Coronary artery (tissue), 2 donors: ENCODE measurements around the gene AUH.

Experiments used
- DNase-seq: peaks from one replicate; pipeline ENCODE4 v3.0.0-alpha.2; 2017; ENCODE audit warnings: low spot score
- H3K27ac ChIP-seq, 2 donors: fragments of 200-600 bp; sonication (generic); one replicate each; pipeline ENCODE4 v1.5.1; 2016 to 2019
- H3K4me3 ChIP-seq: fragments of 200-600 bp; sonication (generic); 2 replicates; pipeline ENCODE4 v1.5.1; 2016; ENCODE audit warnings: mild to moderate bottlenecking, moderate library complexity
- TF ChIP-seq, protein P1 (sequence below): fragments of 200-600 bp; sonication (generic); IDR thresholded peaks from one replicate; pipeline ENCODE4 v1.5.1; 2019; ENCODE audit warnings: antibody characterized with exemption

AUH gene

GRCh38 chr9:91245431-91246313, 116.0 kb downstream of the AUH start:
- no peak for DNase-seq
- TF ChIP-seq, protein P1, sequence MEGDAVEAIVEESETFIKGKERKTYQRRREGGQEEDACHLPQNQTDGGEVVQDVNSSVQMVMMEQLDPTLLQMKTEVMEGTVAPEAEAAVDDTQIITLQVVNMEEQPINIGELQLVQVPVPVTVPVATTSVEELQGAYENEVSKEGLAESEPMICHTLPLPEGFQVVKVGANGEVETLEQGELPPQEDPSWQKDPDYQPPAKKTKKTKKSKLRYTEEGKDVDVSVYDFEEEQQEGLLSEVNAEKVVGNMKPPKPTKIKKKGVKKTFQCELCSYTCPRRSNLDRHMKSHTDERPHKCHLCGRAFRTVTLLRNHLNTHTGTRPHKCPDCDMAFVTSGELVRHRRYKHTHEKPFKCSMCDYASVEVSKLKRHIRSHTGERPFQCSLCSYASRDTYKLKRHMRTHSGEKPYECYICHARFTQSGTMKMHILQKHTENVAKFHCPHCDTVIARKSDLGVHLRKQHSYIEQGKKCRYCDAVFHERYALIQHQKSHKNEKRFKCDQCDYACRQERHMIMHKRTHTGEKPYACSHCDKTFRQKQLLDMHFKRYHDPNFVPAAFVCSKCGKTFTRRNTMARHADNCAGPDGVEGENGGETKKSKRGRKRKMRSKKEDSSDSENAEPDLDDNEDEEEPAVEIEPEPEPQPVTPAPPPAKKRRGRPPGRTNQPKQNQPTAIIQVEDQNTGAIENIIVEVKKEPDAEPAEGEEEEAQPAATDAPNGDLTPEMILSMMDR: no peak
- Histone ChIP-seq H3K27ac (no peak overlapping the region), H3K4me3 (no peak overlapping the region)

GRCh38 chr9:91243029-91243428, 118.7 kb downstream of the AUH start:
- Histone ChIP-seq H3K27ac (no peak overlapping the region), H3K4me3 (no peak overlapping the region)
- DNase-seq: no peak
- TF ChIP-seq, protein P1: no peak

DNA sequence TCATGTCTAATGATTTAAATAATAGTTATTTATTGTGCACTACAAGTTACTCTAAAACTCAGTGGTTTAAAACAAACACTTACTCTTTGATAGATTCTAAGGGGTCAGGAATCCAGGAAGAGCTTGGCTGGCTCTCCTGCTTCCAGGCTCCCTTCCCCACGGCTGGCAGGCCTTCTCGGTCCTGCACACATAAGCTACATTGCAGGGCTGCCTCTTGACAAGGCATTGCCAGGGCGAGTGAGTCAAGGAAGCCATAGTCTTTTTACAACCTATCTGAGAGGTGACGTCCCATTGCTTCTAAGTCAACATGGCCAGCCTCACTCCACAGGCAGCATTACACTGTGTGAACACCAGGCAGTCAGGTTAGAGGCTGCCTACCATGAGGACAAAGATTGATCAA, 119.8 kb downstream of the AUH start:
- TF ChIP-seq, protein P1: no peak
- no peak for DNase-seq
- Histone ChIP-seq H3K27ac (no peak overlapping the region), H3K4me3 (no peak overlapping the region)

GRCh38 chr9:91240596-91241165, 121.0 kb downstream of the AUH start:
- H3K27ac ChIP-seq: no peak overlapping the region
- no peak overlapping the region for H3K4me3 ChIP-seq
- DNase-seq: no peak
- TF ChIP-seq, protein P1: no peak

DNA sequence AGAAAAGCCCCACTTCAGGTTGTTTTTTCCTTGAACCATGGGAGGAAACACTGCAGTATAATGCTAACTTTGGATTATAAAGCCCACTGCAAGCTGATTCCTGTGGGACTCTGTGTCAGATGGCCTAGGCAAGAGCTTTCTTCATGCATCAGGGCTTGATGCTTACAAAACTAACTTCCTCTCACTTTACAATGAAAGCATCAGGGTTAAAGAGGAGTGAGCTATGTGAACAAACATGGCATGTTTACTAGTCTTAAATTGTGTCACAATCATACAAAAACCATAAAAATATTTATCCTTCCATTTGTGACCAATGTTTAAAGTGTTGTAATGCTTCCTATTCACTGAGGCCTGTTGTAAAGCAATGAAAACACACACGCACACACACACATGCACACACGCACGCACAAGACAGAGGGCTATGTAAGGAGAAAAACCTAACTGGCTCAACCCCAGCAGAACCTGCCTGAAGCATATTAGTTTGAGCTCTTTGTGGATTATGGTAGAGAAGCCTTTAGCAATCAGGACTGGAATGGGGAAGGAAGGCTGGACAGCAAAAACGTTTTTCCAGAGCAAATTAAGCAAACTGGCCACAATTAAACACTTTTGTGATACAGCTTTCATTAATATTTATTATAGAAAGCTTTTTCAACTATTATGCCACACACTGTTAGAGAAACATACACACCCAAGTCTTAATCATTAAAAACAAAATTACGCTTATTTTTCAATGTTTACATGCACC, 122.2 kb downstream of the AUH start:
- Histone ChIP-seq H3K27ac (no peak overlapping the region), H3K4me3 (no peak overlapping the region)
- TF ChIP-seq, protein P1: no peak
- DNase-seq: no peak

- TF ChIP-seq, protein P1: no peak
- DNase-seq: no peak
- no peak overlapping the region for H3K4me3 ChIP-seq
- no peak overlapping the region for H3K27ac ChIP-seq
Measured at GRCh38 chr9:91234523-91234922, 127.2 kb downstream of the AUH start.
